Measurements from ENCODE around the gene SLIT3.
"Not testable (repeated sequence)": the region's sequence is repeated elsewhere in the genome, so short reads cannot be mapped to it uniquely, and the experiment has no call there.

SLIT3 gene

DNA sequence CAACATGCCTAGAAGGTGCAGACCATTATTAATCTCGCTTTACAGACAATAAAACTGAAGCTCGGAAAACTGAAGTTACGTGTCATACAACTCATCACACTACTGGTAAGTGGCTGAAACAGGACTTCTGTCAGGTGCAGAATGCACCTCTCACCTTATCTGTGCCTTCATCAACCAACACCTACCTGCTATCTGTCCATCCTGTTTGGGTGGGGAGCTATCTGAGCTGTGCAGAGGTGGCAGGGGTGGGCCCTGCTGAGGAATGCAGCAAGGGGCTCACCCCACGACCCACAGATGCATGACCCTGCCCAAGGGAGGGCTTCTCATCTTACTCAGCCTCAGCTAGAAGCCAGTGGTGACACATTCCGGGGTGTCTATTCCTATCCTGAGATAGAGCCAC, 81.6 kb downstream of the SLIT3 start:
- DNase-seq (ENCODE audit: low spot score), result no peak

DNA sequence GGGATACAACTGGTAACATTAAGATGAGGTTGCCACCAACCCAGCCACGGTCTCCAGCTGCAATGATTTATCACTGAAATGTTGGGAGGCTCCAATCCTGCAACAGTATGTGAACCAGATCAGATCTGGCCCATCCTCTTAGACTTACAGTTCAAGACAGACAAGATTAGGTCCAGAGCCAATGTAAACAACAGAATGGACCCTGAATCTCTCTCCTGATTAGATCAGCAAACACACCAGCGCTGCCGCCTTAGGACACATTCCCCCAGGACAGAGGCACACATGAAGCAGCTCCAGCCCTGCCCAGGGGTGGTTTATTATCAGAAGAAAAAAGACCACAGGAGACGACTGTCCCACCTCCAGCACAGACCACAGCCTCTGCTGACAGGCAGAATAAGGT, 82.1 kb downstream of the SLIT3 start:
- no peak for DNase-seq (ENCODE audit: low spot score)

DNA sequence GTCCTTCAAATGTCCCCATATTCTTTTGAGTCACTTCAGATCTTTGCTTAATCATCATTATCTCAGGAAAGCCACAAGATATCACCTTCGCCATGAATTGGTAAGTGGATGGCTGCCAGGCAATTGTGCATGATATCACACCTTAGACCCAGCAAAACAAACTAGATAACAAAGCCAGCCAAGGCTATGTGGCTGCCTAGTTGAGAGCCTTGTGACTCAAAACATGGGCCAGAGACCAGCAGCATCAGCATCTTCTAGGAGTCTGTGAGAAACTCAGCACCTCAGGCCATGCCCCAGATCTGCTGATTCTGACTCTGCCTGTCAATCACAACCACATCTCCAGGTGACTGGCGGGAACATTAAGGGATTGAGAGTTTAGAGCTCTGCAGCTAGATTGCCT, 82.8 kb downstream of the SLIT3 start:
- DNase-seq (ENCODE audit: low spot score), result no peak

DNA sequence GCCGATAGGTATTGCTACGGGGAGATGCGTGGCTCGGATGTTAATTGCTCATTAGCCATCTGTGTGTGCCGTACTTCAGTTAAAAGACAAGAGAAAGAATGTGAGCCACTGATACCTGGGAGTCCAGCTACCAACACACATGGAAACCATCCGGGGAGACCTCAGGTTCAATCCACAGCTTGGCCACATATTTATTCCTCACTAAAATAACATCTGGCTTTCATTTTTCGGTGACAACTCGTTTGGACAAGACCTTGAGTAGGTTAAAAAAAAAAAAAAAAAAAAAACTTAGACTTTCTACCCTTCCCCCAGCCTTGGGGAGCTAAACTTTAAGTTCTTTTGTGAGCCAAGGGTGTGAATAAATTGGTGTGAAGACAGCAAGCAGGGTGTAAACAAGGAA, 84.1 kb downstream of the SLIT3 start:
- no peak for DNase-seq (ENCODE audit: low spot score)

GRCh38 chr5:169213479-169213878, 87.5 kb downstream of the SLIT3 start:
- no peak for DNase-seq (ENCODE audit: low spot score)

- DNase-seq (ENCODE audit: low spot score), result not testable (repeated sequence)
Observed at GRCh38 chr5:169211761-169212160, 89.2 kb downstream of the SLIT3 start.

- DNase-seq (ENCODE audit: low spot score), result no peak
Observed at GRCh38 chr5:169204788-169205400, 96.0 kb downstream of the SLIT3 start.

- no peak for DNase-seq (ENCODE audit: low spot score)
Observed at GRCh38 chr5:169202969-169203368, 98.0 kb downstream of the SLIT3 start.

DNA sequence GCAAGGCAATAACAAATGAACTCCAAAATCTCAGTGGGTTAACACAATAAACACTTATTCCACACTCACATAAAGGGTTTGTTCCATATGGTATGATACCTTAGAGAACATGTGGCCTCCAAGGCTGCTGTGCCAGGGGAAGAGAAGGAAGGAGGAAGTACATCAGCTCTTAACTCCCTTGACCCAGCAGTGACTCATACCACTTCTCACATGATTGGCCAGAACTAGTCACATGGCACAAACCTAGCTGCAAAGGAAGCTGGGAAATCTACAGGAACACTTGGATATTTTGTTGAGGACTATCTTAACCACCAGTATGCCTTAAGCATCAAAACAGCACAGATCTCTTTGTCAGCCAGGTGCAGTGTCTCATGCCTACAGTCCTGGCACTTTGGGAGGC, 99.3 kb downstream of the SLIT3 start:
- DNase-seq (ENCODE audit: low spot score), result no peak

DNA sequence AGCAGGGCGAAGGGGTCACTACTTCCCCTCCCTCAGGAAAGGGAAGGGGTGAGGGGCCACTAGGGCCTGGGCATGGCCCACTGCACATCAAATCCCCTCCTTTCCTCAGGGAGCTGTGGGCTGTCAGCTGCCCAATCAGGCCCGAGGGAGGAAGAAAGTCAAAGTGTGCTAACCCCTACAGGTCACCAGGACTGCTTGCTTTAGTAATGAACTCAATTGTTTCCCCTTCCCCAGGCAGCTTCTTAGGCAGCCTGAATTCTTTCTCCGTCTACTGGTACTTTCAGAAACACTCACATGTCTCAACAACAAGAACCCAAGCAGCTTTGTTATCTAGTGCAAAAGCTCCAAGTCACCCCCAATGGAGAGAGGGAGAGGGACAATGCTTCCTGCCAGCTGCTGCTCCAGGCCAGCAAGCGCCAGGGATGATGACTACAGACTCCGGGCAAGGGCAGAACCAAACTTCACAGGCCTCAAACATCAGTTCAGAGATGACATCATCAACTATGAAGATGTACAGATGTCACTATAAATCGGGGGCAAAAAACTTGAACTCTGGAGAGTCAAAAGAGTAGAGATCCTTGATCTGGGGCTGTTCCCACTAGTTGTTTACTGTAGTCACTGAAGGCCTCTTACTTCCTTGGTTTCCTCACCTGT, 100.7 kb downstream of the SLIT3 start:
- DNase-seq (ENCODE audit: low spot score), result no peak

DNA sequence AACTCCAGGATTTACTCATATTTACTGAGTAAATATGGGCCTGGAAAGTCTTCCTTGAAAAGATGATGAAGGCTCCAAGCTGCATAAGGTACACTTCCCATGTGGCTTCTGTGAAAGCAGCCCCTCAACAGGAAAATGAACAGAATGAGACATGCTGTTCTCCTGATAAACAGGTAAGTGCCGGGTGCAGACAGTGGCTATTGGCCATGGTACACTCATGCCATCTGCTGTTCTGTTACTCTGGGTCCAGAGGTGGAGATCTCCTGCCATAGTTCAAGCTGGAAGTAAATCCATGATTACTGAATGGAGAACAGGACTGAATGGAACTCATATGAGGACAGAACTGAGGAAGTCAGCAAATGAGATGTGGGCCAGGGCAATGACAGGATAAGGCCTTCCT, 103.6 kb downstream of the SLIT3 start:
- no peak for DNase-seq (ENCODE audit: low spot score)

DNA sequence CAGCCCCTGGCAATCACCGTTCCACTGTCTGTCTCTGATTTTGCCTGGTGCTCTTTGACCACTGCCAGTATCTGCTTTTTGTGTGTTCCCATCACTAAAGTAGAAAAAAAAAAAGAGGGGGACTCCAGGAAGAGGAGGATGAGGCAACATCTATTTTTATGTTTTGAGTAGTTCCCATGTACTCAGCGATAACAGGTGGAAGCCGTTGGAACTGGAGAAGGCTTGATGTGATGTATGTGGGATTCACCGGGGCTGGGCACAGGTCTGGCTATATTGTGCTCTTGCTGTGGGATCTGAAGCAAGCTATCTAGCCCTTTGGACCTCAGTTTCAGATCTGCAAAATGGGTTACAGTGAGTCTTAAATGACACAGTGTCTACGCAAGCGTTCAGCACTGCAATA, 104.9 kb downstream of the SLIT3 start:
- DNase-seq (ENCODE audit: low spot score), result no peak

DNA sequence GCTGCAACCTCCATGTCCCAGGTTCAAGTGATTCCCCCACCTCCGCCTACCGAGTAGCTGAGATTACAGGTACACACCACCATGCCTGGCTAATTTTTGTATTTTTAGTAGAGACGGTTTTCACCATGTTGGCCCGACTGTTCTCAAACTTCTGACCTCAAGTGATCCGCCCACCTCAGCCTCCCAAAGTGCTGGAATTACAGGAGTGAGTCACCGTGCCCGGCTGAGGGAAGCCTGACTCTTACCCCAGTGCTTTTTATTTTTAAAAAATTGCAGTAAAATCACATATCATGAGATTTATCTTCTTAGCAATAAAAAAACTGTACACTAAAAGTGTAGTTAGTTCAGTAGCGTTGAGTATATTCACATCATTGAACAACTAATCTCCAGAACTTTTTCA, 105.3 kb downstream of the SLIT3 start:
- no peak for DNase-seq (ENCODE audit: low spot score)

GRCh38 chr5:169192536-169192935, 108.4 kb downstream of the SLIT3 start:
- no peak for DNase-seq (ENCODE audit: low spot score)

DNA sequence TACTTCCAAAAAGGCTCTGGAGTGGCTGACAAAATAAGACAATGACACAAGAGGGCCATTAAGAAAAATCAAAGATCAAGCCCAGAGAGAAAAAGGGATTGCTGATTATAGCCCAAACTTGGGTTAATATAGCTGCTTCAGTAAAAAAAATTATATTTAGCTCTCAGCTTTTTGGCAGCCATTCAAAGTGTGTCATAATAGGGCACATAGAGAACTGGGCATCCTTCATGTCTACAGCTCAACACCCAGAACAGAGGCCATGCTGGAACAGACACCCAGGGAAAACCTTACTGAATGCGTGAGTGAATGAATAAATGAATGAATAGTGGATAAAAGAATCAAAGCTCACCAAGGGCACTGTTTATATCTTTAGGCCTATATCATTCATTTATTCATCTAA, 110.1 kb downstream of the SLIT3 start:
- DNase-seq (ENCODE audit: low spot score), result no peak

GRCh38 chr5:169185626-169186025, 115.3 kb downstream of the SLIT3 start:
- DNase-seq (ENCODE audit: low spot score), result no peak

- DNase-seq (ENCODE audit: low spot score), result no peak
Observed at GRCh38 chr5:169183576-169183975, 117.4 kb downstream of the SLIT3 start.

GRCh38 chr5:169182797-169183196, 118.1 kb downstream of the SLIT3 start:
- no peak for DNase-seq (ENCODE audit: low spot score)

DNA sequence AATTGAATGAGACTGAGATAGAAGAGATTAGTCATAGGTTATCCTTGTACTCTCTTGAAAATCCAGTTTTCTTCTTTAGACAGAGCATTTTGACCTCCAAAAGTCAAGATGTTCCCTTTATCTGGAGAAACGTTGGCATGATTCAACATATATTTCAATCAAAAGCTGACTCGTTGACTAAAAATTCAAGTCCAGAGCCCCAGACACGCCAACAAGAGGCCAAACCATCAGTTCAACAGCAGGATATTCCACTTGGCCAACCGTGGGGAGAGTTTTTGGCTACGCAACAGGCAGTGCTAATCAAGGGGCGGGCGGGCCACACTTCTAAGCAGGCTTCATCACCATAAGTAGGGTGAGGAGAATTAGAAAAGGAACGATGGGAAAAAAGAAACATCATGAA, 119.1 kb downstream of the SLIT3 start:
- DNase-seq (ENCODE audit: low spot score), result no peak

DNA sequence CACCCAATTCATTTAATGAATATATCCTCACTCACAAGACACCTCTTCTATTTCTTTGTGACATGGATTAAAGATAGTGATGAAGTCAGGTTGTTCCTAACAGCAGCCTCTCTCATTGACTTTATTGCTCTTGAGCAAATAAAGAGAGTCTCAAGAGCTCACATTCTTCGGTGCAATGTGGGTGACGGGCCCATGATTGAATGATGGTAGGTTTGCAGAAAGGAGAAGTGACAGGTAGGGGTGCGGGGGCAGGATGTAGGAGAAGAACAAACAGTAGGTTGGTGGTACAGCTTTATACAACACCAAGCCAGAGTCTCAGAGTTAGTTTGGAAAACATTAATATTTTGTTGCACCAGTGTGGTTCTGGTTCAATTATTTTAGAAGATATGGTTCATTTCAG, 122.2 kb downstream of the SLIT3 start:
- no peak for DNase-seq (ENCODE audit: low spot score)

GRCh38 chr5:169178274-169178673, 122.7 kb downstream of the SLIT3 start:
- DNase-seq (ENCODE audit: low spot score), result no peak

GRCh38 chr5:169176709-169177694, 123.9 kb downstream of the SLIT3 start:
- no peak for DNase-seq (ENCODE audit: low spot score)

DNA sequence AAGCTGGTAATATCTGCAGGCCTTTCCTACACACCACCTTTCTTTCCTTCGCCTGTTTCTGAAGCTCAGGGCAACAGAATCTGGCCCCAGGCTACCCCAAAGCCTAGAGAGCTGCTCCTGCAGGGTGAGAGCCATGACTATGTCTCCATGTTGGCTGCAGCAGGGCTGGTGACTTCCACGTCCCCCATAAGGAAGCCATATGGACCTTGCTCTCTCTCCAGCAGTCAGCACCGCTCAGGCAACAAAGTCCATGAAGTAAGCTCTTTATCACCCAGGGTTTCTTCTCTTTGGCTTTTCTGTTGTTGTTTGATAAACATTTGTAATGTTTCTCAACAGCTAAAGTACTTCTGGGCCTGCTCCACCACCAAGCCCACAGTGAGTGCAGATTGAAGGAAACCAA, 125.2 kb downstream of the SLIT3 start:
- DNase-seq (ENCODE audit: low spot score), result no peak
